ENCODE results near the gene TAS2R46.

DNA sequence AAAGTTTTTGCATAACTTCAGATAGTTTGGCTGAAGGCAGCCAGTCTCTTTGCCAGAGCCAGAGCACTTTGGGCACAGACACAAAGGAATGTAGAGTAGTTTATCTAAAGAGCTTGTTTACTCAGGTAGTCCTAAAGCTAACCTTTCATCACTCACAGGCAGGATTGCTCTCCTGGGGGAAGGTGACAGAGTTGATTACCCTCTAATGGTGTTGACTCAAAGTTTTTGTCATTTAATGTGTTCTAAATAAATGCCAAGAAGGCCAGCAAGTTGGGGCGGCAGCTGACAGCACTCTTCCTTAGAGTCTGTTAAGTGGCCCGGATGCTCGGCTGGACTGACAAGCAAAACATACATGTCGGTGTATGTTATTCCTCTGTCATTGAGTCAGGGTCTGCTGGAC, 9.3 kb upstream of the TAS2R46 start:
- TF ChIP-seq, protein P1, sequence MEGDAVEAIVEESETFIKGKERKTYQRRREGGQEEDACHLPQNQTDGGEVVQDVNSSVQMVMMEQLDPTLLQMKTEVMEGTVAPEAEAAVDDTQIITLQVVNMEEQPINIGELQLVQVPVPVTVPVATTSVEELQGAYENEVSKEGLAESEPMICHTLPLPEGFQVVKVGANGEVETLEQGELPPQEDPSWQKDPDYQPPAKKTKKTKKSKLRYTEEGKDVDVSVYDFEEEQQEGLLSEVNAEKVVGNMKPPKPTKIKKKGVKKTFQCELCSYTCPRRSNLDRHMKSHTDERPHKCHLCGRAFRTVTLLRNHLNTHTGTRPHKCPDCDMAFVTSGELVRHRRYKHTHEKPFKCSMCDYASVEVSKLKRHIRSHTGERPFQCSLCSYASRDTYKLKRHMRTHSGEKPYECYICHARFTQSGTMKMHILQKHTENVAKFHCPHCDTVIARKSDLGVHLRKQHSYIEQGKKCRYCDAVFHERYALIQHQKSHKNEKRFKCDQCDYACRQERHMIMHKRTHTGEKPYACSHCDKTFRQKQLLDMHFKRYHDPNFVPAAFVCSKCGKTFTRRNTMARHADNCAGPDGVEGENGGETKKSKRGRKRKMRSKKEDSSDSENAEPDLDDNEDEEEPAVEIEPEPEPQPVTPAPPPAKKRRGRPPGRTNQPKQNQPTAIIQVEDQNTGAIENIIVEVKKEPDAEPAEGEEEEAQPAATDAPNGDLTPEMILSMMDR (IDR thresholded peaks at IDR 0.05) = no peak
- TF ChIP-seq POLR2A (IDR thresholded peaks at IDR 0.05) = no peak
